Measurements from ENCODE around the gene ZBTB7C. TPM values are rescaled to one million over a fixed set of nuclear protein-coding genes. Genes with fewer than 3 reads are reported as not detected.

Gene ZBTB7C
- total and polyA plus RNA-seq, 2 donors (not counting 1 experiment from before 2014, with no cell fraction given): not detected

- ChIA-PET CTCF (interaction anchor here (0.8 to 3.0 kb wide), 5 partner anchors 10 to 676 kb away, joined by 3 to 17 read pairs (median 11); no protein-coding TSS in a partner anchor), POLR2A (no interaction called here)
- no peaks in the 10 kb centered on the region for H3K4me1 ChIP-seq (ENCODE audit: control insufficient read depth in 2 of 2, insufficient read depth in 2 of 2, low read length in 2 of 2)
- DNase-seq (peak; percentile 53), ATAC-seq (ENCODE audit: low read depth) (peak; percentile 61)
- H3K27ac Mint-ChIP-seq: no peak overlapping the region
- no peaks in the 10 kb centered on the region for H3K79me2 ChIP-seq (ENCODE audit: control insufficient read depth, insufficient read depth, low read length)
- TF ChIP-seq EZH2 (IDR thresholded peaks at IDR 0.05; ENCODE audit: borderline replicate concordance, insufficient read depth, low read depth, low read length, poor library complexity, severe bottlenecking) (no peak), CTCF (IDR thresholded peaks at IDR 0.05) (peak; percentile 52)
- H3K27ac ChIP-seq (ENCODE audit: low read length in 2 of 2): no peak overlapping the region
- peak overlapping the region; percentile 65 for H2AFZ ChIP-seq (ENCODE audit: insufficient read depth, low read depth, low read length, poor library complexity, severe bottlenecking)
- no peak overlapping the region for H3K4me3 ChIP-seq (ENCODE audit: control extremely low read depth in 1 of 5, extremely low read depth in 1 of 5, insufficient read depth in 1 of 5, low read depth in 2 of 5, low read length in 4 of 5)
- H3K9me3 ChIP-seq (ENCODE audit: control extremely low read depth in 1 of 3, control insufficient read depth in 2 of 3, insufficient read depth in 1 of 3, low read length in 2 of 3): no peaks in the 10 kb centered on the region
- peaks cover 21% of the 10 kb centered on the region for H3K27me3 Mint-ChIP-seq
- H3K4me1 Mint-ChIP-seq: peaks cover 2% of the 10 kb centered on the region
- no peak overlapping the region for H3K9ac ChIP-seq (ENCODE audit: low read length)
- H3K36me3 ChIP-seq (replicated peaks in 1 of 2; ENCODE audit: control extremely low read depth in 1 of 2, control insufficient read depth in 1 of 2, extremely low read depth in 1 of 2, insufficient read depth in 2 of 2, low read length in 1 of 2): no peaks in the 10 kb centered on the region
- peak overlapping the region; percentile 48 for H3K4me2 ChIP-seq (replicated peaks; ENCODE audit: low read depth, low read length, poor library complexity, severe bottlenecking)
- H3K27me3 ChIP-seq (replicated peaks in 1 of 4; ENCODE audit: control extremely low read depth in 1 of 4, control insufficient read depth in 3 of 4, insufficient read depth in 4 of 4, low read length in 3 of 4): peaks cover 0 to 11% (median 3%) of the 10 kb centered on the region in 4 experiments
- intact Hi-C loops (cut with micrococcal nuclease): loop anchor here (10.0 kb wide), 1 partner anchor 1232 kb away; no protein-coding TSS in a partner anchor
- H3K9me3 Mint-ChIP-seq (ENCODE audit: insufficient read depth): no peaks in the 10 kb centered on the region
- no peaks in the 10 kb centered on the region for H4K20me1 ChIP-seq (ENCODE audit: control insufficient read depth, insufficient read depth, low read length, poor library complexity, severe bottlenecking)
- WGBS (ENCODE audit: insufficient coverage): 32% methylated on average over 25 of the region's 30 CpGs
- H3K4me3 Mint-ChIP-seq: peak overlapping the region; percentile 9
Observed at GRCh38 chr18:48446582-48447225, 37.5 kb upstream of the ZBTB7C start.

GRCh38 chr18:48445540-48445939, 36.4 kb upstream of the ZBTB7C start:
- no peaks in the 10 kb centered on the region for H3K36me3 ChIP-seq (replicated peaks in 1 of 2; ENCODE audit: control extremely low read depth in 1 of 2, control insufficient read depth in 1 of 2, extremely low read depth in 1 of 2, insufficient read depth in 2 of 2, low read length in 1 of 2)
- H3K9me3 ChIP-seq (ENCODE audit: control extremely low read depth in 1 of 3, control insufficient read depth in 2 of 3, insufficient read depth in 1 of 3, low read length in 2 of 3): no peaks in the 10 kb centered on the region
- peak; percentile 58 for ATAC-seq (ENCODE audit: low read depth)
- Mint-ChIP-seq H3K27ac (no peak overlapping the region), H3K9me3 (ENCODE audit: insufficient read depth) (no peaks in the 10 kb centered on the region), H3K4me1 (peaks cover 2% of the 10 kb centered on the region), H3K27me3 (peaks cover 21% of the 10 kb centered on the region), H3K4me3 (no peak overlapping the region)
- no peak overlapping the region for H3K9ac ChIP-seq (ENCODE audit: low read length)
- intact Hi-C loops (cut with micrococcal nuclease): loop anchor here (10.0 kb wide), 1 partner anchor 1231 kb away; no protein-coding TSS in a partner anchor
- peaks cover 0 to 17% (median 3%) of the 10 kb centered on the region in 4 experiments for H3K27me3 ChIP-seq (replicated peaks in 1 of 4; ENCODE audit: control extremely low read depth in 1 of 4, control insufficient read depth in 3 of 4, insufficient read depth in 4 of 4, low read length in 3 of 4)
- H3K27ac ChIP-seq (ENCODE audit: low read length in 2 of 2): no peak overlapping the region
- H3K4me3 ChIP-seq (ENCODE audit: control extremely low read depth in 1 of 5, extremely low read depth in 1 of 5, insufficient read depth in 1 of 5, low read depth in 2 of 5, low read length in 4 of 5): no peak overlapping the region
- no peaks in the 10 kb centered on the region for H3K79me2 ChIP-seq (ENCODE audit: control insufficient read depth, insufficient read depth, low read length)
- WGBS (ENCODE audit: insufficient coverage): no CpG with 5 or more reads among the region's 3 CpGs
- H3K4me2 ChIP-seq (replicated peaks; ENCODE audit: low read depth, low read length, poor library complexity, severe bottlenecking): no peak overlapping the region
- H3K4me1 ChIP-seq (ENCODE audit: control insufficient read depth in 2 of 2, insufficient read depth in 2 of 2, low read length in 2 of 2): no peaks in the 10 kb centered on the region
- no peak overlapping the region for H2AFZ ChIP-seq (ENCODE audit: insufficient read depth, low read depth, low read length, poor library complexity, severe bottlenecking)
- ChIA-PET POLR2A (no interaction called here), CTCF (interaction anchor here (0.7 to 3.0 kb wide), 15 partner anchors 9 to 792 kb away, joined by 3 to 17 read pairs (median 5); no protein-coding TSS in a partner anchor)
- no peak for TF ChIP-seq EZH2 (IDR thresholded peaks at IDR 0.05; ENCODE audit: borderline replicate concordance, insufficient read depth, low read depth, low read length, poor library complexity, severe bottlenecking)
- peak; percentile 86 for TF ChIP-seq CTCF (IDR thresholded peaks at IDR 0.05)
- no peaks in the 10 kb centered on the region for H4K20me1 ChIP-seq (ENCODE audit: control insufficient read depth, insufficient read depth, low read length, poor library complexity, severe bottlenecking)
- peak; percentile 62 for DNase-seq

Measured in B cell (primary cell).